HG03196 (cell line): ENCODE data around the gene C18orf63.
"Not testable (repeated sequence)": the region's sequence is repeated elsewhere in the genome, so short reads cannot be mapped to it uniquely, and the experiment has no call there.

ENCODE experiments used
- ATAC-seq: cut with Tn5 transposase; IDR thresholded peaks from one replicate; pipeline ENCODE4 v1.9.1; 2021; ENCODE audit not compliant: unreplicated experiment

C18orf63 gene

DNA sequence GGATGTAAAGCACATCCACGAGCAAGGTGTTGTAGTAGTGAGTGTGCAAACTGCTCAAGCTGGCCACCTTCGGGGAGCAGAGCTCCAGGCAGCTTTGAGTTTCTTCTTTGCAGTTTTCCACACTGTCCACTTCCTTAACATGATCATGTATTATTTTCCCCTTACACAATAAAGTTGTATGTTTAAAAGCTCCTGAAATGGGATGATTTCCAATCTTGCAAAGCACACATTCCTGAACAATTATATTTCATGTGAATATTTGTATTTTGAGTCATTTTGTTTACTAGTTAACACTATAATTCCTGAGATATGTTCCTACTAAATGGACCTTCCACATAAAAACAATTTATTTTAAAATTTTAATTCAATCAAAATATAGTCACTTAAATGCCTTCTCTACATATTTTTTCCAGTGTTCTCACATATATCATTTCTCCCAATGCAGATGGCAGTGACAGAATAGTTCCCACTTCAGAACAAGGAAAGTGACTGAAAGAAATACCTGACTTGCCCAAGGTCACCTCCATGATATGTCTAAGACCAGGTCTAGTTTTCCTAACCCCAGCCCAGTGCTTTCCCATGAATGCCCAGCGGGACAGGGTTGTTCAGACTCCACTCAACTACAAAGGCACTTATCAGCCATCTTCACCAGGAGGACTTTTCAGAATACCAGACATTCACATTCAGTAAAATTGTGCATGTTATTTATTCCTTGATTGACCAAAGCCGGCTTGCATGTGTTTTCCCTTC lies 29.4 kb upstream of the C18orf63 start:
- ATAC-seq: no peak

DNA sequence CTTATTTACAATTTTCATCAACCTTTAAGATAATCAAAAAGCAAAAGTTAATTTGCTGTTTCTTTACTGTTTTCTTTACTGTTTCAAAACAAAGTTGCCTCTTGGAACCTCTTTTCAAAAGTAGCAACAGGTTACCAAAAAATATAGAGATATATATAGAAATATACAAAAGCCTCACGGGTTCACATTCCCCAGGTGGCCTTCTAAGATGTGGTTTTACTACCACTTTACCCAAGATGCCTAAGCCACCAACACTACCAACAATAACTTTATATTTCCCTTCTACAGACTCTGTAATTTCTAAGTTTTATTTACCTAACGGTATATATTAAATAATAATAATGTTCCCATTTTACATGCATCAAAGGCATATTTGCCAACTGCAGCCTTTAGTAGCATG lies 28.8 kb upstream of the C18orf63 start:
- ATAC-seq: no peak

DNA sequence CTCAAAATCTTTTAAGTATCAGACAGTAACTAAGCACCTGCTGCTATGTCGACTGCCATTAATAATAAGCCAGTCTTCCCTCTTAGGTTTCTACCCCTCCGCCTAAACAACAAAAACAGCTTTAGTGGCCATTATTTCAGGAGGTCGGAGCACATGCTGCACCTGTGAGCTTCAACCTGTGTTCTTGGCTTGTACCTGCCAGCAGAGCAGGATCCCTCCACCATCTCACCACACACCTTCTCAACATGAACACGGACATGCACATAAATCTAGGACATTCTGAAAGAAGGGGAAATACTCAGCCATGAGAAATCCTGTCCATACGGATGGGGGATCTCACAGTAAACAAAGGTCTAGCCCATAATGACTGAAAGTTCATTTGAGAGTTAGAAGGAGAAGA lies 27.6 kb upstream of the C18orf63 start:
- no peak for ATAC-seq

DNA sequence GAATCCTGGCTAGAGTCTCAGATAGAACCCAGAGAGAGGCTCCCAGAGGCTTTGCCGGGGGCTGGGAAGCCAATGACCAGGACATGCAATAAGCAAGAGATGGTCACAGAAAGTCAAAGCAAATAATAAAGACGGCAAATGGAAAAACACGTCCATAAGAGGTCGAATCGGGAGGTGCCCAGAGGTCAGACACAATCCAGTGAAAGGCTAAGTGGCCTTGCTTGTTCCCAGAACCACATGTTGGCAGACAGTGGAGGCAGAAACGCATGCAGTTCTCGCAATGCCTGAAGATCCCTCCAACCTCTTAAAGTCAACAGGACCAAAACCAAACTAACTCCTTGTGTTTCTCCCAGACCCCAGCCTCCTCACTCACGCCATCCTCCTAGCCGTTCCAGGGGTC lies 26.9 kb upstream of the C18orf63 start:
- ATAC-seq: no peak

DNA sequence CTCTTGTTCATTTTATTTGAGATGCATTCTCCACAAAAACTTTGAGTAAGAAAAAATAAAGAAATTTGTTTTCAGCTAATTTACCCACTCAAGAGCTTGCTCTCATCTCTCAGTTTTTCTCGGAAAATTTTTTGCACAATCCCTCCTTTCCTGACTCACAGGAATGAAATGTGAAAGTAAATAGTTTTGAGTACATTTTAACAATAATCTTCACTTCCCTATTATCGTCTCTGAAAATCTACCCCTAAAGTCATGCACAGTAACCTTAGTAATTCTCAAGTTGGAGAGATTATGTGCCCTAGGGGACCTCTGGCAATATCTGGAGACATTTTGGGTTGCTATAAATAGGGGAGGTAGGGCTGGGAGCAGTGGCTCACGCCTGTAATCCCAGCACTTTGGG lies 26.5 kb upstream of the C18orf63 start:
- no peak for ATAC-seq

DNA sequence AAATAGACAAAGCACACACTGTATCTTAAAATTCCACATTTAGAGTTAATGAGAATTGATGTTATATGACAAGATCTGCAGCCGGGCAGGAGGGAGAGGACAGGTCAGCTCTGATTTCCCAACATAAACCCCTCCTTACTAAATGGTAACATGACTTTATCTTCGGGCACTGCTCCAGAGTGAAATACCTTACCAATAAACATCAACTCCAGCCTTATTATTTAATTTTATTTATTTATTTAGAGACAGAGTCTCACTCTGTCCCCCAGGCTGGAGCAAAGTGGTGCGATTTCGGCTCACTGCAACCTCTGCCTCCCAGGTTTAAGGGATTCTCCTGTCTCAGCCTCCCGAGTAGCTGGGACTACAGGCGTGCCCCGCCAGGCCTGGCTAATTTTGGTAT lies 25.6 kb upstream of the C18orf63 start:
- no peak for ATAC-seq

DNA sequence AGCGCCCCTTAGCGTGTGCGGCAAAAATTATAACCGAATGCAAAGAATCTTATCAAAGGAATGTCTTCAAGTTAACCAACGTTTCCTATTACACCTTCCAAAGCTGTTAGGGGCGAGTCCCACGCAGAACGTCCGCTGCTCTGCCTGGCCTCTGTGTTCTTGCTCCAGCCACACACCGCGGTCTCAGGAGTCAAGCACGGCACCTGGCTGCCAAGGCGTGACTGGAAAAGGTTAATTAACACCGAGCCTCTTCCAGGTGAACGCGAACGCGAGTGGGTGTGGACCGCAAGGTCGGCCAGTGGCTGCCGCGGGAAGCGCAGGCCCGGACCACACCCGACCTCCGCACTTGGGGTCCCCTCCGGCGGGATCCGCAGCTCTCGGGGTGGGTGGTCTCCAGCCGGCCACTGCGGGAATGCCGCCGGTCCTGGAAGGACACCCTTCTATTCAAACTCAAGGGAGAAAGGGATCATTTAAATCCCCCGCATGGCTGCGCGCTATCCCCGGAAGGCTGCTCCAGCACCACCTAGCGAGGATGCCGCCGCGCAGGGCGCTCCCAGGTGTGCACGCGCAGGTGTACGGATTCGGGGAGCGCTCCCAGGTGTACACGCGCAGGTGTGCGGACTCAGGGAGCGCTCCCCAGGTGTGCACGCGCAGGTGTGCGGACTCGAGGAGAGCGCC lies 24.7 kb upstream of the C18orf63 start:
- ATAC-seq: no peak

DNA sequence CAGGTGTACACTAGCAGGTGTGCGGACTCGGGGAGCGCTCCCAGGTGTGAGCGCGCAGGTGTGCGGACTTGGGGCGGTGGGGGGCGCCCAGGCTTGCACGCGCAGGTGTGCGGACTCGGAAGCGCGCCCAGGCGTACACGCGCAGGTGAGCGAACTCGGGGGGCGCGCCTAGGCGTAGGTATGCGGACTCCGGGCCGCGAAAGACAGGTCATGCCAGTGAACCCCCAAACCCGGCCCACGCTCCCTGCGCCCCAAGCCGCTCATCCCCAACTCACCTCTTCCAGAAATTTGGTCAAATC lies 24.2 kb upstream of the C18orf63 start:
- ATAC-seq: no peak

DNA sequence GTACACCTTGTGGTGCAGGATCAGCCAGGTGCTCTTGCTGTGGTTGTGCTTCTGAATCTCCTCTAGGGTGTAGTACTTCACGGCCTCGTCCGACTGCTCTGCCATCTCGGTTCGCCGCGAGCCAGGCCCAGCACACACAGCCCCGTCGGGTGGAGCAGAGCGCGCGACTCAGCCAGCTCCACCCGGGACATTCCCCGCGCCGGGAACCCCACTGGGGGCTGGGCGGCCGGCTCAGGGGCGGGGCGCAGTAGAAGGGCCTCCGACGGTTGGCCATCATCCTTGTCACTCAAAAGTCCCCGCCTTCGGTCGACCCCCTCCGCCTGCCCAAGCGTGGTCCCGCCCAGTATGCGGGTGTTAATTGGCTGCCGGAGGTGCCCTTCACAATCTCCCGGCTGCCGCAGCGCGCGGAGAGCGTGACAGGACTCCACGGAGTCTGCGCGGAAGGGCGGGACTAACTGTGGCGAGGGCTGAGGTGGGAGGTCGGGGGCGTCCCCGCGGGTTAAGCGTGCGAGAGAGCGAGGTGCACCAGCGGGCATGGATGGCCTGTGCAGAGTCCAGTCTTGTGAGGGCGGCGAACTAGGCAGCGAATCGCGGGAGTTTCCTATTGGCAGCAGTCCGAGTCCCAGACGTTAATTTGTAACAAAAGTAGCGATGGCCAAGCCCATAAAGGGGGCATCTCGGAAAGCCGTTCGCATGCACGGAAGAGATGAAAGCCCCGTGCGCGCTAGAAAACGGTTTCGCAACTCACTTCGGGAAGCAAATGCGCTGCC lies 23.7 kb upstream of the C18orf63 start, which contains the start of gene CYB5A:
TSS of gene CYB5A (minus strand) at position 193 of the 770 bp plus-strand sequence. CDS start at position 105, 88 bp downstream.
- peak; percentile 99 for ATAC-seq

DNA sequence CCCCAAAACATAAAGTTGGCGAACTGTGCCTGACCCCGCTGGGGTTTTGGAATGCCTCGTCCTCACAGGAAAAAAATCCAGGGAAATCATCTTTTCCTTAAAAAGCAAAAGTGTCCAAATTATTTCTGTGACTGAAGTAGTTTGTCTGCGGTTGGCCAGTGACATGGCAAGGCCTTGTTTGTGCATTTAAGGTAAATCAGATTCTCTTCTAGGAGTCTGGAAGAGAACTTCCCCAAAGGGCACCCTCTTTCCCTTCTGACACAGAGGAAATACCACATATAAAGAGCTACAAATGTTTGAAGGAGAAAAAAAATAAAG lies 23.1 kb upstream of the C18orf63 start:
- ATAC-seq: no peak

DNA sequence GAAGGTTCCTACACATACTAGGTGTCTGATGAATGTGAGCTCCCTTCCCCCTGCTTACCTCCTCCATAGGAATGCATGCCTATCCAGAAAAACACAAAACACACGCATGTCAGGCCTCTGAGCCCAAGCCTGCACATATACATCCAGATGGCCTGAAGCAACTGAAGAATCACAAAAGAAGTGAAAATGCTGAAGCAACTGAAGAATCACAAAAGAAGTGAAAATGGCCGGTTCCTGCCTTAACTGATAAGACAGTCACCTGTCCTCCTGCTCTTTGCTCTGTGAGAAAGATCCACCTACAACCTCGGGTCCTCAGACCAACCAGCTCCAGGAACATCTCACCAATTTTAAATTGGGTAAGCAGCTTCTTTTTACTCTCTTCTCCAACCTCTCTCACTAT lies 22.7 kb upstream of the C18orf63 start:
- ATAC-seq: not testable (repeated sequence)

DNA sequence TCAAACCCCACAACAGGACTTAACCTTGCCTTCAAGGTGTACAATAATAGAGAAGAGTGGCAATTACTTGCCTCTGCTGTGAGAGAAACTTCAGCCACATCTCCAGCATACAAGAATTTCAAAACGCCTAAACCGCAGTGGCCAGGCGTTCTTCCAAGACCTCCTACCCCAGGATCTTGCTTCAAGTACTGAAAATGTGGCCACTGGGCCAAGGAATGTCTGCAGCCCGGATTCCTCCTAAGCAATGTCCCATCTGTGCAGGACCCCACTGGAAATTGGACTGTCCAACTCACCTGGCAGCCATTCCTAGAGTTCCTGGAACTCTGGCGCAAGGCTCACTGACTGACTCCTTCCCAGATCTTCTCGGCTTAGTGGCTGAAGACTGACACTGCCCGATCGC lies 21.1 kb upstream of the C18orf63 start:
- no peak for ATAC-seq

DNA sequence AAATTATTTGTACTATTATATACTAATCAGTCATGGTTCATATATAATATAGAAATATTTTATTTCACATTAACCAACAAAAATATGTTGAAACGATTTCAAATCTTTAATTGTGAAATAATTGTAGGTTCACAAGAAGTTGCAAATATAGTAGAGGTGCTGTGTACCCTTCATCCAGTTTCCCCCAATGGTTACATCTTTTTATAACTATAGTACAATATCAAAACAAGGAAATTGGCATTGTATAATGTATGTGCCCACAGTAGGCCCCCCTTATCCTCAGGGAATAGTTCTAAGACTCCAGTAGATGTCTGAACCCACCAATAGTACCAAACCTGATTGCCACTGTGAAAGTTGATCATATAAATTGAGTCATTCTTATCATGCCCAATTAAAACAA lies 16.5 kb upstream of the C18orf63 start:
- ATAC-seq: no peak

DNA sequence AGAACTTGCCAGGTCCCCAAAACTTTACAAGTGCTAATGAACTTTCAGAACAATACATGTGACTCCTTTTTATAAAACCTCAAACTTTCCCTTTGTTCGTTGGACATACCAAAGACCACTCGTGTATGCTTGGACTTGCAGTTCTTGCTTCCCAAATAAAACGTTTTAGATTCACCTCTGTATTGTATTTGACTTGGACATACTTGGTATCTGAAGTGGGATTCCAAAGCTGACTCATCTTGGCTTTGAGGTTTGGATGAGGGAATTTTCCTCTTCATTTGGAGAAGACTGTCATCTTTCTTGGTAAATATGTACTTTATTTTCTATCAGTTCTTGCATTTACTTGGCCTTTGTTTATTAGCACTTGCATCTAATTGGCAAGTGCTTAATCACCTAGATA lies 15.9 kb upstream of the C18orf63 start:
- ATAC-seq: no peak

DNA sequence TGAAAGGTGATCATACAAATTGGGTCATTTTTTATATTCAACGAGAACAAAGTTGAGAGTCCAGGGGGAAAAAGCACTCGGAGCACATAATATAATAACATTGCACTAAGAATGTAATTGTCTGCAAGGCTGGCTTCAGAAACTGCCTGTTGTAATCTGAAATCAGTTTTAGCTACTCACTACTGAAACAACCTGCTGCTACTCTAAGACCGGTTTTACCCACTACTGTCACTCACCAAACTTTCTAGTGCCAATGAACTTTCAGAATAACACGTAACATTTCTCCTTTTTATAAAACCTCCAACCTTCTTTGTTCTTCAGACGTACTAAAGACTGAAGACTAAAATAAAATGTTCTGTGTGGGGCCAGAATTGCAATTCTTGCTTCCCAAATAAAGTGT lies 12.3 kb upstream of the C18orf63 start:
- no peak for ATAC-seq

DNA sequence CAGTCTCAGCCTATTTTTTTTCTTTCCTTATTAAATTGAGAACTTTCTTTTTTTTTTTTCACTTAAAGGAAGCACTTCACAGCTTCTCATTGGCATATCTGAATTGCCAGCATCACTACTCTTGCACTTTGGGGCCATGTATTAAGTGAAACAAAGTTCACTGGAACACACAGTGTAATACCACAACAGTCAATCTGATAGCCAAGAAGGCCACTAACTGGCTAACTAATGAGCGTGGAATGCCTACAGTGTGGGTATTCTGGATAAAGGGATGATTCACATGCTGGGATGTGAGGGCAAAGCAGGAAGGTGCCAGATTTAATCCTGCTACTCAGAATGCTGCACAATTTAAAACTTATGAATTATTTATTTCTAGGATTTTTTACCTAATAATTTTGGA lies 11.7 kb upstream of the C18orf63 start:
- ATAC-seq: no peak

DNA sequence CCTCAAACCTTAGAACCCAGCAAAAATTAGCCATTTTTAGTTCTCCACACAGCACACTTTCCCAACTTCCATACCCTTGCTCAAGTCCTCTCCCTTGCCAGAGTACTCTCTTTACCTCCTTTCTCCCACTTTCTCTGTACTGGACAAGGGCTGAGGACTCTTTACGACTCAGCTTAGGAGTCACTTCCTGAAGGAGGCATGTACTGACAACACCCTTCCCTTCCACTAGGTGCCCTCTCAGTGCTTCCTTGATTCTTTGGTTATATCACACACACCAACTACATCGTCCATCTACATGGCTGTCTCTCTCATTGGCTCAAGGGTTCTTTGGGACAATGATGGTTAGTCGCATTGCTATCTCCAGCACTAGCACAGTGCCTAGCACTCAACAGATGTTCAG lies 5.2 kb upstream of the C18orf63 start:
- no peak for ATAC-seq

DNA sequence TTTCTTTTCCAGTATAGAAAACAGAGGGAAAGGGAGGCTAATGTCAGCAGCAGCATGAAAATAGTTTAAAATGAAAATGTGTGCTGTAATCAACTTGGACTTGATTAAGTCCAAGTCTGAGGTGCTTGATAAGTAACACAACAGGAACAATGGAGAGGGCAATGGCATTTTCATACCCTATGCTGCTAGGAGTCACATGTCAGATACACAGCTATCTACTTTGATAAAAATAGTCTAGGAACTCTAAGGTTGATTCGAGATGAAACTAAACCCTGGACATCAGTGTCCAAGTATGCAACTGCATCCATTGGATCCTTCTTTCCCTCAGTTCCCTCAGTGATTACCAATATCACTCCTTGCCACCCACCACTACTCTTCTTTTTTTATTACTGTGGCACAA lies 4.6 kb upstream of the C18orf63 start:
- ATAC-seq: no peak

DNA sequence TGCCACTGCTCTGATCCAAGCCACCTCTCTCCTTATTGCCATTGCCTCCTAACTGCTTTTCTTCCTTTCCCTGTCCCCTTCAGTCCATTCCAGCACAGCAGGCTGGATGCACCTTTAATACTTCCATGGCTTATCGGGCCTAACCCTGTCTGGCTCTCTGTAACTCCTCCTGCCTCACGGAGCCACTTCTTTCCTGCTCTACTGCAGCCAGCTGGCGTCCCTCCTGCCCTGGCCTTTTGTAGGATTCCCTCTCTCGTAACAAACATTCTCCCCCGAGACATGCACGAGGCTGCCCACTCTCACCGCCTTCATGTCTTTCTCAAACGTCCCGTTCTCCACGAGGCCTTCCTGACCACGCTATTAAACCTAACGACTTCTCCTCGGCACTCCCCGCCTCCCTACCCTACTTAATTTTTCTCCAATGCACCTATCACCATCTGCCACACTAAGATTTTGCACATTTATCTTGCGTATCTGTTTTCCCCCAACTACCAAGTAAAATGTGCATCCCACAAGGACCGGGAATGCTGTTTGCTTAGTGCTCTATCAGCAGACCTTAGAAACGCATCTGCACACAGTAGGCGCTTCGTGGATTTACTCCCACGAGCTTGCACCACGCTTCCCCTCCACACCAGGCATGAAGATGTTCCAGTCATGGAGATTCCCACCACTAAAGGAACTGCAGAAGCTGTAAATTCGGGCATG lies 728 bp upstream of the C18orf63 start:
- no peak for ATAC-seq

DNA sequence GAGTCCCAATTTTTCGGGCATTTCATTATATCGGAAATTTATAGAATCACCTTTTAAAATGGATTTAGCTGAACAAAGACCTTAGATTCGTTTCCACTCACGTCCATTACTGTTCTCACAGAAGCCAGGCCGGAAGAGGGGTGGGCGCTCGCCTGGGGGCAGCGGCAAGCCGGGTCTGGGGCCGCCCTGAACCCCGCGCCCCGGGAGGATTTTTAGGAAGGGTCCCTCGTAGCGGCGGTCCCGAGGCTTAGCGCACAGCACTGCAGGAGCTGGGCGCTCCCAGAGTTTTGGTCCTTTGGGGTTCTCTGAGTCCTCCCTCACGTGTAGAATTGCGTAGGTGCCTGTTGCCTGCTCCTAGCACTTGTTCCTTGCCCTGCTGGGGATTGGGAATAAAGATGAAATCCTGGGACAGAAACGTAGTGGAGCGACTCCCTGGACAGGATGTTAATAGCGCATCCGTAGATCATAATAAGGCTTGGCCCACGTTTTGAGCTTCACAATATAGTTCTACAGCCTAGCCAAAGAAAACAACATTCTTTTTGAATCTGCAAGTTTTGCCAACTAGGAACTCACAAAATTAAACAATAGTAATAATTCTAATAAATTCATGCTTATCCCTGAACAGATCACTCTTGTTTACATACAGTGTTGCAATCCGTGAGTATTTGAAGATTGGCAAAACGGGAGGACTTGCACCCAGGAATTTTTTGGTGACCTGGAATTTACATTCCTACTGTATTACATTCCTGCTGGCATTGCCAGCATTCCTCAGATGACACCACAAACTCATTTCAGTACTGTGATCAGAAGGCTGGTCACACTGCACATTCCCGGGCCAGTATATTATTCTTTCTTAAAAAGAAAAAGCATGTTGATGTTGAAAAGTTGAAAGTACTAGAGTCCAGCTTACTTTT lies 875 bp downstream of the C18orf63 start:
- ATAC-seq: no peak

DNA sequence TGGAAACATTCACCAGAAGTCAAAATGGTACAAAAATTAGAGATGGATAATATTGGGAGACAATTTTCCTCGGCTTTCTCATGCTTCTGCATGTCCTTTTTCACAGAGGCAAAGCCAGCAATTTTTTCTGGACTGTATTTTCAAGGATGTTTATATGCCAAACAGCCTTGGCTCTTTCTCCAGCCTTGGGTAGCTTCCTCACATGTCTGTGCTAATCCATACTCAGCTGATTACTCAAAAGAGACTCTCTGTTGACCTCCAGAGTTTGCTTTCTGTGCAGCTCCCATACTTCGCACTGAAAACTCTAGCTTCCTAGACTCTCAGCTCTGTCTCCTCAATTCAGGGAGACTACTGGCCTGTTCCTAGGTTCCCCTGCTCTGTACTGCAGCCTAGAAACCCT lies 10.6 kb downstream of the C18orf63 start:
- ATAC-seq: no peak
